GM19238 (cell line): ENCODE results near the gene USP49.
A peak's percentile ranks its signal among the peaks of the same experiment; 100 is the strongest.
"Not testable (repeated sequence)": the region's sequence is repeated elsewhere in the genome, so short reads cannot be mapped to it uniquely, and the experiment has no call there.

Experiments used
- DNase-seq: peaks from one replicate; pipeline ENCODE4 v3.0.0; 2011; ENCODE audit warnings: low spot score; ENCODE audit not compliant: insufficient read length

Gene USP49

DNA sequence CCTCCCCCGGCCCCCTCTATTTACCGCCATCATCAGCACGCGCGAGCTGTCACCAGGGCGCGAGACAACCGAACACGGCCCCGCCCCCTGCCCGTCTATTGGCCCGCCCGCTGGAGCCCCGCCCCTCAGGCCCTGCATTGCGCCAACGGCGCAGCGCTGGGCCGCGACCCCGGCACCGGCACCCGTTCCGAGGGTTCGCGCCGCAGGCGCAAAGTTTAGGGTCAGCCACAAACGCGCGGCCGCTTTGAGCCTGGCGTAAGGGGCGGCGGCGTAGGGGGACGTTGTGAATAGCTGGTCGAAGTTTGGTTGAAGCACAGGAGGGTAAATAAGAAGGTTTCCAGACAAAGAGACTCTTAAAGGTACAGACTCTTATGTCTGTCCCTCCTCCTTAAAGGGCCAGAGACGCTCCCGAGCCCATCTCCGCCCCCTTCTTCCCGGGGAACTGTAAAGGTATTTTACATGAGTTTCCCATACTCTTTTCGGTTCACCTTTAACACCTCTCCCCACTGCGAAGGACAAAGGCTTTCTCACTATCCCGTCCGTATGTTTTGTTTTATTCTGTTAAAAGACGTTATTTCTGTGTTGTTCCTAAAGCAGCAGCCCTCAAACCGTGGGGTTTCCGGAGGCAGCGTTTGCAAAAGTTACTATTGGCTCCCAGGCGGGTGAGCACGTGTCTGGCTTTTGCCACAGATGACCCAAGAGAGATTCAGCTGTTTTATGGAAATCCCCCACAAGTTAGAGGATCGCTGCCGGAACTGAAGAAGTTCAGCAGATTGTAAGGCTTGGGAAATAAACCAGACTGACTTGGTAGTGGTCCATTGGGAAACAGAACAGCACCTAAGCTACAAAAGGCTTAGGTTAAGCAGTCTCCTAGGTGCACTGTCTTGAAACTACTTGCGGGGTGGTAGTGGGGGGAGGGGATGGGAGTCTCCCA, at the start of gene USP49:
TSS of gene USP49 (minus strand) at position 76 of the 934 bp plus-strand sequence. CDS start 88,392 bp downstream, outside the sequence.
- DNase-seq: peak; percentile 88

- no peak for DNase-seq
Observed at GRCh38 chr6:41943456-41943855, 48.3 kb upstream of the USP49 start.

- DNase-seq: not testable (repeated sequence)
Observed at GRCh38 chr6:41942882-41943281, 47.7 kb upstream of the USP49 start.

GRCh38 chr6:41942067-41942851, 47.1 kb upstream of the USP49 start:
- DNase-seq: no peak

DNA sequence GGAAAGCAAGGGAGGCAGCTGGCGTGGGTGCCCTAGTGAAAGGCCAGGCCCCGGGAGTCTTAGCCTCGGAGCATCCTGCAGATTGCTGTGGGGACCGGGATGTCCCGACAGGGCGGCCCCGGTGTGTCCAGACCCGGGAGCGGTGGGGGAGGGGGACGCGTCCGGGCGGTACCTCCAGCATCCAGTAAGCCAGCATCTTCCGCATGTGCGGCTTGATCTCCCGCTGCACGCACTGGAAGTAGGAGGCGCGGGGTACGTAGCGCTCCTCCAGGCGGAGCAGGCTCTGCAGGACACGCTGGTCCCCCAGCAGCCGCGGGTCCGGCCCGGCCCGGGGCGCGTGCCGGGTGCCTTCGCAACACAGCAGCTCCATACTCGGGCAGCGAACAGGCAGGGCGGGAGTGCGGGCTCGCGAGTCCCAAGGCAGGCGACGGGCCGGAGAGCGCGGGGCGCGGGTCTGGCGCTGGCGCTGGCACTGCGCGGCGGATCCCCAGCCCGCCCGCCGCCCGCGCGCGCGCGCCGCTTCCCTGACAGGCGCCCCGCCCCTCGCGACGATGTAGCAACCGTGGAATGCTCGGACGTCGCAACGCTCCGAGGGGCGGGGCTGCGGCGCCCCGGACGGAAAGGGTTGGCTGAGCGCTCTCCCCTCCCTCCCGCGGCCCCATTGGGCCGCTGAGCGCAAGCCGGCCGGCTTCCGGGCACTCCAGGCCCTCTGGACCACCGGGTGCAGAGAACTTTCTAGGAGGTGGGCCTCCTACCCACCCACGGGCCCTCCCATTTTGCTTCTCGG, 46.3 kb upstream of the USP49 start, which contains the start of gene CCND3:
TSS of gene CCND3 (minus strand) at position 529 of the 787 bp plus-strand sequence. CDS start at position 370, 159 bp downstream.
- DNase-seq: peak; percentile 88

- DNase-seq: peak; percentile 35
Observed at GRCh38 chr6:41940759-41941279, 45.6 kb upstream of the USP49 start.

DNA sequence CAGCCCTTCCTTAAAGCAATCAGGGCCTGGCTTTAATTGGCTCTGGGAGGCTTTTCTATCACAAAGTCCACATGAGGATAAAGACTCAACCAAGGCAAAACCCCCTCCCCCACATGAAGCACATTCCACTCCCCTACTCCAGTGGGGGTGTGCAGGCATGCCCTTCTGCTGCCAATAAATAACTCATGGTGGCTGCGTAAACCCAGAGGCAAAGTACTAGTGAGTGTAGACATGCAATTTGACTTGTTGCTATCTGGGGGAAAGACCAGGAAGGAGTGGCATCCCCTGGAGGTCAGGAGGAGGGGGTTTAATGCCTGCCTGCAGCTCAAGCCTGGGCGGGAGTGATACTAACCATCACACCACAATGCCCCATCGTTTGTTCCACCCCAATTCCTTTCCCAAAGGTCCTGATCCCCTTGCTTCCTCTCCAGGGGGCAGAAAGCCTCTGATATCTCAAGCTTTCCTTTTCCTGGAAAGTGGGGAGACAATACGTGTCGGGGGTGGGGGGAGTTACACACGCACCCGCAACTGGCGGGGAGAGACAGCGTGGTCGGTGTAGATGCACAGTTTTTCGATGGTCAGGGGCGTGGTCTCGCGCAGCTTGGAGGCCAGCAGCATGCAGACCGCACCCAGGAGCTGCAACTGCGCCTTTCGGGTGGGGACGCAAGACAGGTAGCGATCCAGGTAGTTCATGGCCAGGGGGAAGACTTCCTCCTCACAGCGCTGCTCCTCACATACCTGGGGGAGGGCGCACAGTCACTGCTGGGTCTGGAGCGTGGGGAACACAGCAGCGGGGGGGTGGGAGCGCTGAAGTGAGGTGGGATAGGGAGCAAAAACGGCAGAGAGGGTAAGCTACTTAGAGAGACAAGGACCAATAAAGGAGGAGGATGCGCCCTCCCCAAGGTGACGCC, 44.9 kb upstream of the USP49 start:
- DNase-seq: no peak

- no peak for DNase-seq
Observed at GRCh38 chr6:41939176-41939847, 44.1 kb upstream of the USP49 start.

- DNase-seq: no peak
Observed at GRCh38 chr6:41938590-41939175, 43.5 kb upstream of the USP49 start.

GRCh38 chr6:41937861-41938574, 42.8 kb upstream of the USP49 start:
- DNase-seq: no peak

- DNase-seq: no peak
Observed at GRCh38 chr6:41937472-41937860, 42.3 kb upstream of the USP49 start.

DNA sequence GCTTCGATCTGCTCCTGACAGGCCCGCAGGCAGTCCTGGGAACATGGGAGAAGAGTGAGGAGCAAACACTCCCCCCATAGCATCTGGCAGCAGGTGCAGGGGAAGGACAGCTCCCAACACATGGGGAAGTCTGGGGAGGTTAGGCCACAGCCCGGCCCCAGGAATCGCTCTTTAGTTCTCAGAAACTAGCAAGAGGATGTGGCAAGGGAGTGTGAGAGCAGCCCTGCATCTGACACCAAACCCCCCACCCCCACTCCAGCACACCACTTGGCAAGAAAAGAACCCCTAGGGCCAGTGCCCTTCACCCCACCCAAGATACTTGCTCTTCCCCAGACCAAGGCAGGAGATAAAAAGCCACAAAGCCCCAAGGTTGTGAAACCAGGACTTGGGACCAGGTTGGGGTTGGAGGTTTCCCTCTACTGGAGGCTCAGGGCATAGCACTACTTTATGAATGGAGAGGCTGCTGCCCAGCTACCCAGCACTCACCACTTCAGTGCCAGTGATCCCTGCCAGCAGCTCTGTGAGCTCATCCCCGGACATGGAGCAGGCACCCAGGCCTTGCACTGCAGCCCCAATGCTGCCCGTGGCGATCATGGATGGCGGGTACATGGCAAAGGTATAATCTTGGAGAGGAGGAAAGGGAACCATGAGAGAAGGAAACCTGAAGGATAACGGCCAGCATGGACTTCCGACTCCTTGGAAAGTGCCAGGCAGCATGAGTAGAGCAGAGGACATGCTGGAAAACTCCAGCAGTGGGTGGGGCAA, 41.1 kb upstream of the USP49 start:
- peak; percentile 63 for DNase-seq

DNA sequence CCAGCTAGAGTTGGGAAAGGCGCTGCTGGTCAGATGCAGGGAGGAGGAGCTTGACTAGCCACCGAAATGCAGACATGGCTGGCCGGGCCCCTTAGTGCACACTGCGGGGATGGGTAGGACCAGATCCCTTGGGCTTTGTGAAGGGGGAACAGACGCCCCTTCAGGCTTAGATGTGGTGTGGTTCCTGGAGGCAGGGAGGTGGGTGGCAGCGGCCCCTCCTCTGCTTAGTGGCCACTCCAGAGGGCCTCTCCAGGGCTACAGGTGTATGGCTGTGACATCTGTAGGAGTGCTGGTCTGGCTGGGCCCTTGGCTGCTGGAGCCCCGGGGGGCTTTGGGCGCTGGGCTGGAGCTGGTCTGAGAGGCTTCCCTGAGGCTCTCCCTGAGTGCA, 40.5 kb upstream of the USP49 start:
- DNase-seq: no peak

DNA sequence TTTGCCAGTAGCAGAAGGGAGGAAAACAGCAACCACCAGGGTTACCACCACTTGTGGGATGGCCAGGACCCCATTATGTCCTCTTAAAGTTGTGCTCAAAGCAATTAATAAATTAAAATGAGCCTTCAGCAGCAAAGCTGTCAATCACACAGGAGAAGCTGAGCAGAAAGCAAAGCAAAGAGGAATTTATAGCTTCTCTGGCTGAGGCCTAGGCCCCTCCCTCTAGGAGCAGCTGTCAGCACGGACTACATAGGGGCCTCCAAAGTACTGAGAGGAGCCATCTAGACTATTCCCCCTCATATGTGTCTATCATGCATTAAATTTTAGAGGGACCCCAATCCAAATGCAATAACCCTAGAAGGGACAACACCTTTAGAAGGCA, 40.0 kb upstream of the USP49 start:
- no peak for DNase-seq

- no peak for DNase-seq
Observed at GRCh38 chr6:41934278-41935192, 39.4 kb upstream of the USP49 start.

- no peak for DNase-seq
Observed at GRCh38 chr6:41932378-41932777, 37.2 kb upstream of the USP49 start.

- no peak for DNase-seq
Observed at GRCh38 chr6:41931792-41932191, 36.6 kb upstream of the USP49 start.
